Body of pancreas (tissue), 4 donors: ENCODE measurements around the gene CFP. TPM values are rescaled to one million over a fixed set of nuclear protein-coding genes. Genes with fewer than 3 reads are reported as not detected.

Source experiments
- ATAC-seq: fragments of 150-250 bp; one replicate; pipeline ENCODE4 v1.9.1; 2016
- DNase-seq, 4 donors: peaks; one replicate each; pipeline ENCODE4 v3.0.0-alpha.2; 2019
- H3K27ac ChIP-seq, 4 donors: fragments of 200-600 bp; sonication (generic); 1 replicate in 3 of 4; 2 replicates in 1 of 4; pipeline versions ENCODE4 v1.5.1 to v1.6.1; 2016 to 2019; ENCODE audit warnings: mild to moderate bottlenecking in 1 of 4, mixed read lengths in 1 of 4, moderate library complexity in 1 of 4
- H3K27me3 ChIP-seq, 2 donors: fragments of 200-600 bp; sonication (generic); one replicate each; pipeline ENCODE4 v1.6.0; 2016; ENCODE audit warnings: mild to moderate bottlenecking in 1 of 2
- H3K36me3 ChIP-seq, 2 donors: fragments of 200-600 bp; sonication (generic); replicated peaks in 1 of 2; 2 replicates each; pipeline ENCODE4 v1.5.1; 2016; ENCODE audit warnings: low read depth in 2 of 2; ENCODE audit not compliant: insufficient read depth in 1 of 2
- H3K4me1 ChIP-seq: fragments of 200-600 bp; sonication (generic); one replicate; pipeline ENCODE4 v1.6.0; 2016
- H3K4me3 ChIP-seq, 2 donors: fragments of 200-600 bp; sonication (generic); 1 replicate in 1 of 2; 2 replicates in 1 of 2; pipeline ENCODE4 v1.5.1; 2016 to 2019
- H3K9me3 ChIP-seq, 3 donors: fragments of 200-600 bp; sonication (generic); 1 replicate in 2 of 3; 2 replicates in 1 of 3; pipeline ENCODE4 v1.5.1; 2016
- CTCF ChIP-seq, 7 experiments: fragments of 450-650 bp in 4 of 7; fragments of 200-600 bp in 3 of 7; sonication (generic) in 3 of 7; IDR thresholded peaks; one replicate each; pipeline ENCODE4 v1.5.1; 2016 to 2019; ENCODE audit warnings: antibody characterized with exemption in 7 of 7
- POLR2A ChIP-seq, 3 donors: fragments of 450-650 bp; IDR thresholded peaks; one replicate each; pipeline ENCODE4 v1.6.1; 2016; ENCODE audit warnings: antibody characterized with exemption in 3 of 3, mild to moderate bottlenecking in 2 of 3
- WGBS, 2 donors: methylation state at CpG; one replicate each; pipeline ENCODE4 v1.1.5; 2017; 5-methylcytosine and 5-hydroxymethylcytosine counted together
- intact Hi-C: fragments of 100-400 bp; cut with DNase I; formaldehyde crosslinking; loops from one replicate; pipeline ENCODE4 v1.15.1; 2023
- total RNA-seq, 2 donors: library from RNA; depleted of rRNA; stranded (reverse); fragments of >200 nt; gene quantifications; one replicate each; pipeline ENCODE4 v1.1.0, GENCODE V29; 2016

Gene CFP
- total RNA-seq, 2 donors from 2014 or later, result 1.8 TPM; not detected in 1

GRCh38 chrX:47662144-47662657 lies 32.5 kb upstream of the CFP start:
- WGBS, 2 donors, result 71 to 82% methylated on average over 1 of the region's 1 CpG
- no peak overlapping the region for H3K27ac ChIP-seq
- DNase-seq, result peak in 1 of 4 donors; percentile 32
- TF ChIP-seq CTCF (IDR thresholded peaks at IDR 0.05) (no peak), POLR2A (IDR thresholded peaks at IDR 0.05) (no peak)
- H3K27me3 ChIP-seq, result no peaks in the 10 kb centered on the region
- H3K4me1 ChIP-seq, result no peaks in the 10 kb centered on the region
- no peaks in the 10 kb centered on the region for H3K9me3 ChIP-seq
- no peaks in the 10 kb centered on the region for H3K36me3 ChIP-seq
- intact Hi-C loops, result no loop called here
- H3K4me3 ChIP-seq, result no peak overlapping the region
- ATAC-seq, result no peak

GRCh38 chrX:47661539-47661938 lies 31.8 kb upstream of the CFP start:
- intact Hi-C loops, result no loop called here
- Histone ChIP-seq H3K27me3 (no peaks in the 10 kb centered on the region), H3K9me3 (no peaks in the 10 kb centered on the region), H3K4me3 (no peak overlapping the region), H3K4me1 (no peaks in the 10 kb centered on the region), H3K27ac (no peak overlapping the region), H3K36me3 (peaks cover 0 to 3% of the 10 kb centered on the region in 2 donors)
- no peak for TF ChIP-seq POLR2A (IDR thresholded peaks at IDR 0.05)
- TF ChIP-seq CTCF (IDR thresholded peaks at IDR 0.05), result no peak
- DNase-seq, result no peak
- WGBS, 2 donors, result 90 to 95% methylated on average over 5 to 7 of the region's 7 CpGs
- no peak for ATAC-seq

GRCh38 chrX:47659421-47659726 lies 29.6 kb upstream of the CFP start:
- intact Hi-C loops, result no loop called here
- H3K36me3 ChIP-seq, result peaks cover 0 to 3% of the 10 kb centered on the region in 2 donors
- no peaks in the 10 kb centered on the region for H3K27me3 ChIP-seq
- no peak overlapping the region for H3K4me3 ChIP-seq
- peak in 1 of 7 experiments; percentile 0 for TF ChIP-seq CTCF (IDR thresholded peaks at IDR 0.05)
- TF ChIP-seq POLR2A (IDR thresholded peaks at IDR 0.05), result no peak
- no peaks in the 10 kb centered on the region for H3K4me1 ChIP-seq
- no peak for ATAC-seq
- no peak for DNase-seq
- peak overlapping the region; percentile 77 to 99 (median 94) for H3K27ac ChIP-seq
- no peaks in the 10 kb centered on the region for H3K9me3 ChIP-seq
- WGBS, 2 donors, result 8 to 21% methylated on average over 8 of the region's 8 CpGs

GRCh38 chrX:47658684-47659420 lies 29.1 kb upstream of the CFP start, which contains the start of gene UXT:
TSS of gene UXT (minus strand) at chrX:47659180. CDS start at chrX:47658927, 253 bp downstream.
- no peaks in the 10 kb centered on the region for H3K9me3 ChIP-seq
- no peaks in the 10 kb centered on the region for H3K4me1 ChIP-seq
- peak in 1 of 7 experiments; percentile 5 for TF ChIP-seq CTCF (IDR thresholded peaks at IDR 0.05)
- TF ChIP-seq POLR2A (IDR thresholded peaks at IDR 0.05), result peak; percentile 62 to 93 (median 92)
- intact Hi-C loops, result no loop called here
- H3K36me3 ChIP-seq, result peaks cover 0 to 3% of the 10 kb centered on the region in 2 donors
- H3K27ac ChIP-seq, result peak within 1 kb of the TSS; percentile 77 to 99 (median 94)
- no peaks in the 10 kb centered on the region for H3K27me3 ChIP-seq
- DNase-seq, result peak; percentile 91 to 95 (median 92)
- peak; percentile 94 for ATAC-seq
- H3K4me3 ChIP-seq, result peak within 1 kb of the TSS; percentile 35 to 37
- WGBS, 2 donors, result 1% methylated on average over 9 to 29 of the region's 54 CpGs
